Measurements from ENCODE around the gene IQGAP1. TPM values are rescaled to one million over a fixed set of nuclear protein-coding genes. Genes with fewer than 3 reads are reported as not detected.
"Not testable (repeated sequence)": the region's sequence is repeated elsewhere in the genome, so short reads cannot be mapped to it uniquely, and the experiment has no call there.

IQGAP1 gene
- total and polyA plus RNA-seq, 4 donors = 61.1 to 297 (median 203) TPM

DNA sequence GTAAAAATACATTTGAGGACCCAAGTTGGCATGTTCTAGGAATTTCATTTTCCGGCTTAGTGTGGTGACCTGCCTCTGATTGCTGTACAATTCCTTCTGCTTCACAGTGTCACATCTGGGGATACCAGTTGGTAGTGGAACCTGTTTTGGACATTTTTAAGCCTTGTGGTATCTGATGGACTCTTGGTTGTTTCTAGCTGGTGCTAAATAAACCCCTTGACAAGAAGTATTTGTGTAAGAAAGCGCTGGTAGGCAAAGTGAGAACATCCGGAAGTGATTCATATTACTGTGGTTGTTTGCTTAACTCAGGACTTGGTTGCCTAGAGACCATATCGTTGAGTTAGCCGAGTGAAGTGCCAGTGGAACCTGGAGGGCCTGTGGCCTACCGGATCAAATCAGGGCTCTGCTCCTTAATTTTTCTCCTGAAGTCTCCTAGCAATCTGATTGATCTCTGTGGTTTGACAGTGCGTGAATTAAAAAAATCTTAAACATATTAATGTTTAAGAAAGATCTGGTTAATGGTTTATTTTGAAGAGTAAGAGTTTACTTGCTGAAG lies 12.8 kb downstream of the IQGAP1 start:
- no peaks in the 10 kb centered on the region for H3K36me3 ChIP-seq (ENCODE audit: control insufficient read depth in 1 of 2, insufficient read depth in 2 of 2, low read length in 1 of 2)
- H3K27me3 ChIP-seq (ENCODE audit: control insufficient read depth in 1 of 2, insufficient read depth in 2 of 2, low read length in 1 of 2) = no peaks in the 10 kb centered on the region
- intact Hi-C loops (cut with DNase I) = loop anchor here in 1 of 2 donors (5.0 kb wide), 2 partner anchors 61 to 76 kb away; no protein-coding TSS in a partner anchor
- H3K27ac ChIP-seq (ENCODE audit: low read depth in 1 of 2, low read length in 2 of 2) = peak overlapping the region; percentile 96 to 99
- peak overlapping the region in 1 of 2 donors; percentile 41 for H3K4me3 ChIP-seq (ENCODE audit: low read length in 2 of 2)
- WGBS, 2 donors = 1 to 2% methylated on average over 7 of the region's 7 CpGs
- peak; percentile 94 for ATAC-seq (ENCODE audit: low FRiP score)
- H3K4me1 ChIP-seq (ENCODE audit: control insufficient read depth in 1 of 2, insufficient read depth in 2 of 2, low read length in 2 of 2) = peaks cover 11 to 20% of the 10 kb centered on the region in 2 donors
- peak; percentile 82 to 83 for DNase-seq
- no peaks in the 10 kb centered on the region for H3K9me3 ChIP-seq (ENCODE audit: control insufficient read depth, low read length)

DNA sequence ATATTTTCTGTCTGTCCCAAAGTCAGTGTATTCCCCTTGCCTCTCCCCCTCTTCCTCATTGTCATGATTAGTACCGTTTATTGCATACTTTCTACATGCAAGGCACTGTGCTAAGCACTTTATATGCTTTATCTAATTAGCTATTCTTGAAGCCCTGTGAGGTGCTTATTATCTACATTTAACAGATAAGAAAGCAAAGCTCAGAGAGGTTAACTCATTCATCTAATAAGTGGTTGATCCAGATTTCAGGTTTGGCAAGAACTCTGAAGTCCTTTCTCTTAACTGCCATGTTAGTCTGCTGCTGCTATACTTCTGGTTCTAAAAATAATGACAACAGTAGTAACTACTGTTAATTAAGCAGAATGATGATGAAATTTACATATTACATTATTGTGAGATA lies 13.5 kb downstream of the IQGAP1 start:
- Histone ChIP-seq H3K4me1 (ENCODE audit: control insufficient read depth in 1 of 2, insufficient read depth in 2 of 2, low read length in 2 of 2) (peaks cover 9 to 17% of the 10 kb centered on the region in 2 donors), H3K4me3 (ENCODE audit: low read length in 2 of 2) (no peak overlapping the region)

DNA sequence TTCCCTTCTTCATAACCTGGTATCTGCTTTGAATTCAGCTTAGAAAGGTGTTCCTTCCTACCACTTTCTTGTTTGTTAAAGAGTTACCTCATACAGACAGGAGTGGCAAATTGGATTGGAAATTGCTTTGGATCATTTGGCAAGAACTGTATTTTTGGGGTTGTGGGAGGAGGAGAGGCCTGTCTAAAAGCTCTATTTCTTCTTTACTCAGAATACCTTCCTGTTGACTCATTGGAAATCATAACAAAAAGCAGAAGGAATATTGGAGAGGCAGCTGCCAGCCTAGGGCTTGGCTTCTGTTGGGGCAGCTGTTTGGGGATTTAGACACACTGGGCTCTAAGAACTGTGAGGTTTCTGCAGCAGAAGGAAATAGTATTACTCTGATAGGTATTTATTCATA lies 14.2 kb downstream of the IQGAP1 start:
- DNase-seq = peak; percentile 80 to 81
- H3K9me3 ChIP-seq (ENCODE audit: control insufficient read depth, low read length) = no peaks in the 10 kb centered on the region
- H3K27me3 ChIP-seq (ENCODE audit: control insufficient read depth in 1 of 2, insufficient read depth in 2 of 2, low read length in 1 of 2) = no peaks in the 10 kb centered on the region
- H3K4me1 ChIP-seq (ENCODE audit: control insufficient read depth in 1 of 2, insufficient read depth in 2 of 2, low read length in 2 of 2) = peaks cover 12 to 21% of the 10 kb centered on the region in 2 donors
- ATAC-seq (ENCODE audit: low FRiP score) = peak; percentile 86
- intact Hi-C loops (cut with DNase I) = loop anchor here in 1 of 2 donors (5.0 kb wide), 2 partner anchors 60 to 75 kb away; no protein-coding TSS in a partner anchor
- H3K36me3 ChIP-seq (ENCODE audit: control insufficient read depth in 1 of 2, insufficient read depth in 2 of 2, low read length in 1 of 2) = no peaks in the 10 kb centered on the region
- no peak overlapping the region for H3K4me3 ChIP-seq (ENCODE audit: low read length in 2 of 2)
- H3K27ac ChIP-seq (ENCODE audit: low read depth in 1 of 2, low read length in 2 of 2) = peak overlapping the region; percentile 93 to 98

More for the DNA sequence above, 13.5 kb downstream of the IQGAP1 start:
- 2 to 4% methylated on average over 1 of the region's 1 CpG for WGBS, 2 donors
- intact Hi-C loops (cut with DNase I) = loop anchor here in 1 of 2 donors (5.0 kb wide), 2 partner anchors 61 to 76 kb away; no protein-coding TSS in a partner anchor
- DNase-seq = no peak
- H3K27me3 ChIP-seq (ENCODE audit: control insufficient read depth in 1 of 2, insufficient read depth in 2 of 2, low read length in 1 of 2) = no peaks in the 10 kb centered on the region
- peak overlapping the region; percentile 75 to 93 for H3K27ac ChIP-seq (ENCODE audit: low read depth in 1 of 2, low read length in 2 of 2)
- ATAC-seq (ENCODE audit: low FRiP score) = no peak
- H3K36me3 ChIP-seq (ENCODE audit: control insufficient read depth in 1 of 2, insufficient read depth in 2 of 2, low read length in 1 of 2) = no peaks in the 10 kb centered on the region
- no peaks in the 10 kb centered on the region for H3K9me3 ChIP-seq (ENCODE audit: control insufficient read depth, low read length)

DNA sequence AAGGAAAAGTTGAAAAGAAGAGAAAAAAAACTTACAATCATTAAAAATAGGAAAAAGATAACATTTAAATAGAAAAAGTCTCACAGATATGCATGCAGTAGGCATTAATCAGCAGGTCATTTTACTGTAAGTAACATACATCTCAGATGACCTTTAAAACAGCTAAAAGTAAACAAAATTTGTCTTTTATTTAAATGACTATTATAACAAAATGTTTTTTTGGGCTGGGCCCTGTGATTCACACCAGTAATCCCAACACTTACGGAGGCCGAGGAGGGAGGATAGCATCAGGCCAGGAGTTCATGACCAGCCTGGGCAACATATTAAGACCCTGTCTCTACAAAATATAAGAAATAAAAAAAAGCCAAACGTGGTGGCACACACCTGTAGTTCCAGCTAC lies 14.7 kb downstream of the IQGAP1 start:
- Histone ChIP-seq H3K4me3 (ENCODE audit: low read length in 2 of 2) (no peak overlapping the region), H3K9me3 (ENCODE audit: control insufficient read depth, low read length) (no peaks in the 10 kb centered on the region), H3K27ac (ENCODE audit: low read depth in 1 of 2, low read length in 2 of 2) (peak overlapping the region; percentile 72 to 84), H3K4me1 (ENCODE audit: control insufficient read depth in 1 of 2, insufficient read depth in 2 of 2, low read length in 2 of 2) (peaks cover 14 to 22% of the 10 kb centered on the region in 2 donors), H3K36me3 (ENCODE audit: control insufficient read depth in 1 of 2, insufficient read depth in 2 of 2, low read length in 1 of 2) (no peaks in the 10 kb centered on the region), H3K27me3 (ENCODE audit: control insufficient read depth in 1 of 2, insufficient read depth in 2 of 2, low read length in 1 of 2) (no peaks in the 10 kb centered on the region)
- intact Hi-C loops (cut with DNase I) = loop anchor here in 1 of 2 donors (5.0 kb wide), 2 partner anchors 60 to 75 kb away; no protein-coding TSS in a partner anchor
- ATAC-seq (ENCODE audit: low FRiP score) = no peak
- DNase-seq = no peak
- 19 to 24% methylated on average over 3 of the region's 3 CpGs for WGBS, 2 donors

DNA sequence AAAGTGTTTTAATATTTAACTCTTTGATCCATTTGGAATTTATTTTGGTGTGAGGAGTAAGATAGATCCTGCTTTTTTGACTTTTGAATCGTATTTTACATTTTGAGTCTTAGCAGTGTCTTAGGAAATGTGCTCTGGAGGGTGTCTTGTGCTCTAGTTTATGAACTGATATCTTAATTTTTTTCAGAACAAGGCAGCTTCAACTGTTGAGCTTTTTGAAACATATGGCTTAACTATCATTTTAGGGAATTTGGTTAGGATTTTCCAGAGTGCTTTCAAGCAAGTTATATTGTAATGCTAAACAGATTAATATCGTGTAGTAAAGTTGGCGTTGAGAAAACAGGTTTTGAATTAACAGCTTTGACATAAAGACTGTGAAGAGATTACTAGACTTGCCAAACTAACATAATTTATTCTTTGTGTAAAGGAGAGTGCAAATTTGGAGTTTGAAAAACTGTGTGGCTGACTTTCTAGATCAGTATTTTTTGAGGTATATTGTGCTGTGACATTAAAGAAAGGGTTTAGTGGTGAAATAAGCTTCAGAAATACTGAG lies 17.1 kb downstream of the IQGAP1 start:
- no peaks in the 10 kb centered on the region for H3K9me3 ChIP-seq (ENCODE audit: control insufficient read depth, low read length)
- H3K4me1 ChIP-seq (ENCODE audit: control insufficient read depth in 1 of 2, insufficient read depth in 2 of 2, low read length in 2 of 2) = peaks cover 12 to 20% of the 10 kb centered on the region in 2 donors
- ATAC-seq (ENCODE audit: low FRiP score) (no peak), DNase-seq (no peak)
- H3K27me3 ChIP-seq (ENCODE audit: control insufficient read depth in 1 of 2, insufficient read depth in 2 of 2, low read length in 1 of 2) = no peaks in the 10 kb centered on the region
- H3K27ac ChIP-seq (ENCODE audit: low read depth in 1 of 2, low read length in 2 of 2) = peak overlapping the region in 1 of 2 donors; percentile 57
- H3K4me3 ChIP-seq (ENCODE audit: low read length in 2 of 2) = no peak overlapping the region
- no peaks in the 10 kb centered on the region for H3K36me3 ChIP-seq (ENCODE audit: control insufficient read depth in 1 of 2, insufficient read depth in 2 of 2, low read length in 1 of 2)
- 25 to 38% methylated on average over 3 of the region's 3 CpGs for WGBS, 2 donors
- intact Hi-C loops (cut with DNase I) = no loop called here

DNA sequence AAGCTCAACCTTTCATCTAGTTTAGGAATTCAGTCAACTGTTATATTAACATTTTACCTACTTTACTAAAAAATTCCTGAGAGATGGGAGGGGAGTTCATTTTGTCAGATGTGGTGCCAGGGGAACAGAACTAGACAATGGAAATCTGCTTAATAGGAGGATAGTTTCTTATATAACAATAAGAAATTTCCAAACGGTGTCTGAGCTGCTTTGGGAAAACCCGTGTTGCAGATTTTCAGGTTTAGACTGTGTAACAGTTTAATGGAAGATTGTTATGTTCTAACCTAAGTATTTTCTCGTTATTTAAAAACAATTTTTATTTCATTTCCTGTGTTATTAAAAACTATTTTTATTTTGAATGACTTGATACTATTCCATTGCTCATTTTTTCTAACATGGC lies 19.3 kb downstream of the IQGAP1 start:
- Histone ChIP-seq H3K4me1 (ENCODE audit: control insufficient read depth in 1 of 2, insufficient read depth in 2 of 2, low read length in 2 of 2) (peaks cover 8 to 11% of the 10 kb centered on the region in 2 donors), H3K36me3 (ENCODE audit: control insufficient read depth in 1 of 2, insufficient read depth in 2 of 2, low read length in 1 of 2) (no peaks in the 10 kb centered on the region), H3K4me3 (ENCODE audit: low read length in 2 of 2) (no peak overlapping the region), H3K9me3 (ENCODE audit: control insufficient read depth, low read length) (no peaks in the 10 kb centered on the region), H3K27me3 (ENCODE audit: control insufficient read depth in 1 of 2, insufficient read depth in 2 of 2, low read length in 1 of 2) (no peaks in the 10 kb centered on the region), H3K27ac (ENCODE audit: low read depth in 1 of 2, low read length in 2 of 2) (peak overlapping the region in 1 of 2 donors; percentile 67)
- no peak for ATAC-seq (ENCODE audit: low FRiP score)
- 24 to 31% methylated on average over 3 of the region's 3 CpGs for WGBS, 2 donors
- no peak for DNase-seq
- intact Hi-C loops (cut with DNase I) = no loop called here

DNA sequence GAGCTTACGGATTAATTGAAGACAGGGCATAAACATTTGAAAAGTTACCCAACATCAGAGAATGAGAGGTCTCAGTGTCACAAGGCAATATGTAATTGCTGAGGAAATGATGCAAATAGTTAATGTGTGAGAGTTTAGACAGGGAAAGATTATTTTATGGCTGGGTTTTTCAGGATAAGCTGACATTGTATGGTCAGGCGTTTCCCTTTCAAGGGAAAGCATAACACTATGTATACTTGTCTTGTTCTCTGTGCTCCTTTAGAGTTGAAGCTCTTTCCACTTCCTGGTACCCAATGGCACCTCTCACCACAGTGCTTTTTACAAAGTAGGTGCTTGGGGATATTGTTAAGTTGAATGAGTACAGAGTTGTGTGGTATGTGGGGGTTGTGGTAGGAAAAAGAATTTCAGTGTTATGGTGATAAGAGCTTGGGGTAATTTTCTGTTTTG lies 19.9 kb downstream of the IQGAP1 start:
- H3K36me3 ChIP-seq (ENCODE audit: control insufficient read depth in 1 of 2, insufficient read depth in 2 of 2, low read length in 1 of 2) = no peaks in the 10 kb centered on the region
- H3K27me3 ChIP-seq (ENCODE audit: control insufficient read depth in 1 of 2, insufficient read depth in 2 of 2, low read length in 1 of 2) = no peaks in the 10 kb centered on the region
- WGBS, 2 donors = 48 to 54% methylated on average over 2 of the region's 2 CpGs
- ATAC-seq (ENCODE audit: low FRiP score) (no peak), DNase-seq (no peak)
- peak overlapping the region; percentile 28 to 67 for H3K27ac ChIP-seq (ENCODE audit: low read depth in 1 of 2, low read length in 2 of 2)
- no peak overlapping the region for H3K4me3 ChIP-seq (ENCODE audit: low read length in 2 of 2)
- H3K9me3 ChIP-seq (ENCODE audit: control insufficient read depth, low read length) = no peaks in the 10 kb centered on the region
- peaks cover 10 to 16% of the 10 kb centered on the region in 2 donors for H3K4me1 ChIP-seq (ENCODE audit: control insufficient read depth in 1 of 2, insufficient read depth in 2 of 2, low read length in 2 of 2)
- intact Hi-C loops (cut with DNase I) = no loop called here

DNA sequence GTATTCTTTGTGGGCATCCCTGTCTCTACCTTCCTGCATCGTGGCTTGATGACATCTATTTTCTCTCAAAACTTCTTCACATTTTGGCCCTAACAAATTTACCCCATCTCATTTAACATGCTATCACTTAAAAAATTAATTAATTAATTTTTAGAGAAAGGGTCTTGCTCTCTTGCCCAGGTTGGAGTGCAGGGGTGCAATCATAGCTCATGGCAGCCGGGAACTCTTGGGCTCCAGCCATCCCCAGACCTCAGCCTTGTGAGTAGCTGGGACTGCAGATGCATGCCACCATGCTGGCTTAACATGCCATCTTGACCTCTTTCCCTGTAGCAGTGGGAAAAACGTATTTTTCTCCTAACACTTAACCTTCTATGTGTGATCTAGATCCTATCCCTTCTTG lies 20.6 kb downstream of the IQGAP1 start:
- no peak for DNase-seq
- Histone ChIP-seq H3K9me3 (ENCODE audit: control insufficient read depth, low read length) (no peaks in the 10 kb centered on the region), H3K4me1 (ENCODE audit: control insufficient read depth in 1 of 2, insufficient read depth in 2 of 2, low read length in 2 of 2) (peaks cover 8 to 20% of the 10 kb centered on the region in 2 donors), H3K27ac (ENCODE audit: low read depth in 1 of 2, low read length in 2 of 2) (peak overlapping the region; percentile 33 to 67), H3K4me3 (ENCODE audit: low read length in 2 of 2) (no peak overlapping the region), H3K36me3 (ENCODE audit: control insufficient read depth in 1 of 2, insufficient read depth in 2 of 2, low read length in 1 of 2) (no peaks in the 10 kb centered on the region), H3K27me3 (ENCODE audit: control insufficient read depth in 1 of 2, insufficient read depth in 2 of 2, low read length in 1 of 2) (no peaks in the 10 kb centered on the region)
- intact Hi-C loops (cut with DNase I) = no loop called here
- no peak for ATAC-seq (ENCODE audit: low FRiP score)
- WGBS, 2 donors = 81 to 83% methylated on average over 3 of the region's 3 CpGs

DNA sequence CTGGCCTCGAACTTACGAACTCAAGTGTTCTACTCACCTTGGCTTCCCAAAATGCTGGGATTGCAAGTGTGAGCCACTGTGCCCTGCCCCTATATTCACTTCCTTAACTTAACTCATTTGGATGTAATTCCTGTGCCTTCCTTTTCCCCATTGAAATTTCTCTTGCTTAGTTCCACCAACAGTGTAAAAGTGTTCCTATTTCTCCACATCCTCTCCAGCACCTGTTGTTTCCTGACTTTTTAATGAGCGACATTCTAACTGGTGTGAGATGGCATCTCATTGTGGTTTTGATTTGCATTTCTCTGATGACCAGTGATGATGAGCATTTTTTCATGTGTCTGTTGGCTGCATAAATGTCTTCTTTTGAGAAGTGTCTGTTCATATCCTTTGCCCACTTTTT lies 21.5 kb downstream of the IQGAP1 start:
- H3K27ac ChIP-seq (ENCODE audit: low read depth in 1 of 2, low read length in 2 of 2); intact Hi-C loops (cut with DNase I): not testable (repeated sequence)
- H3K4me1 ChIP-seq (ENCODE audit: control insufficient read depth in 1 of 2, insufficient read depth in 2 of 2, low read length in 2 of 2) = peaks cover 8 to 23% of the 10 kb centered on the region in 2 donors

More for the DNA sequence above, 21.5 kb downstream of the IQGAP1 start:
- H3K4me3 ChIP-seq (ENCODE audit: low read length in 2 of 2); DNase-seq; H3K27me3 ChIP-seq (ENCODE audit: control insufficient read depth in 1 of 2, insufficient read depth in 2 of 2, low read length in 1 of 2); H3K9me3 ChIP-seq (ENCODE audit: control insufficient read depth, low read length); H3K36me3 ChIP-seq (ENCODE audit: control insufficient read depth in 1 of 2, insufficient read depth in 2 of 2, low read length in 1 of 2); ATAC-seq (ENCODE audit: low FRiP score): not testable (repeated sequence)
- 97% methylated on average over 3 of the region's 3 CpGs for WGBS, 2 donors
